Measurements from ENCODE around the gene ELMOD3. TPM values are rescaled to one million over a fixed set of nuclear protein-coding genes. Genes with fewer than 3 reads are reported as not detected.

ELMOD3 gene
- total and polyA plus RNA-seq, 3 experiments from 2014 or later = 12.2 to 14.4 (median 13.6) TPM

DNA sequence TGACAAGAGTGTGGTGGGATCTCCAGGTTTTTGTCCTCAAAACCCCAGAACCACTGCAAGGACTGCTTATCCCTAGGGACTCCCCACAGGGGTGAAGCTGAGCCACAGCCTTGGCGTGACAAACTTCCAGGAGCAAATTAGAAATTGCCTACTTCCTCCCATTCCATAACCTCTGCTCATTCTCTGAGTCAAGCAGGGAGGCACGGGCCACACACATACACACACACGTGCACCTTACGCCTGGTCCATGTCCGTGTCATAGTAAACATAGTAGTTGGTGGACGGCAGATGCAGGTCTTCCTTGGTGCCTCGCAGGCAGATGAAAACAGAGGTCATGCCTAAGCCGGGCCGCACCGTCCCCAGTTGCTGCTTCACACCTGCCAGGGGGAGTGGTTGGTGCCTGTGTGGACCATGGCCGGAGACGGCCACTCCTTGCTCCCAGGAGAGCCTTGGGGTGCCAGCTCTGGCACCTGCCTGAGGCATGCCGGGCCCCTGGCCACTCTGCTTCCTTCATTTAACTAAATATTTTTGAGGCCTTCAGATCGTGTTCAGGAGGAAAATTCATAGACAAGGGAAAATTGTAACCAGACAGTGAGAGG is 10.1 kb upstream of the ELMOD3 start:
- ChIA-PET CTCF (no interaction called here), POLR2A (no interaction called here)
- no peak overlapping the region for H3K27ac ChIP-seq (ENCODE audit: low read depth, low read length)
- Mint-ChIP-seq H3K4me3 (no peak overlapping the region), H3K27me3 (no peaks in the 10 kb centered on the region), H3K4me1 (peaks cover 0 to 4% (median 0%) of the 10 kb centered on the region in 3 donors), H3K36me3 (peaks cover 11 to 73% (median 26%) of the 10 kb centered on the region in 3 donors), H3K27ac (no peak overlapping the region), H3K9me3 (no peaks in the 10 kb centered on the region)
- no peak for DNase-seq
- H3K4me3 ChIP-seq (ENCODE audit: low read length) = no peak overlapping the region
- no peaks in the 10 kb centered on the region for H3K9me3 ChIP-seq (ENCODE audit: low read length)
- no peaks in the 10 kb centered on the region for H3K27me3 ChIP-seq (ENCODE audit: insufficient read depth, low read length, poor library complexity, severe bottlenecking)
- no peaks in the 10 kb centered on the region for H3K4me1 ChIP-seq (ENCODE audit: insufficient read depth, low read length)
- peaks cover 10% of the 10 kb centered on the region for H3K36me3 ChIP-seq (ENCODE audit: insufficient read depth, low read length)

DNA sequence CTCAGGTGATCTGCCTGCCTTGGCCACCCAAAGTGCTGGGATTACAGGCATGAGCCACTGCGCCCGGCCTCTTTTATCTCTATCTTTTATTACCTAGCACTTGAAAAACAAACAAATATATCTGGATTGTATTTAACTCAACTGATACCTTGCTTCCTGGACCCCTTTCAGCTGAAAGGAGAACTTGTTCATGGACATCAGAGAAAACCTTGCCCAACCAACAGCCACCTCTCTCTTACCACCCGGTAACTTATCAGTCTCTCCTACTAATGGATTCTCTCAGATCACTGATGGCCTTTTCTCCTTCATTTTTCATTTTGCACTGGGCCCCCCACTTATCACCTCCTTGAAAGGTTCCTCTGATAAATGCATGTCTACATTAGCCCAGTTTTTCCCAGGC is 7.0 kb upstream of the ELMOD3 start:
- H3K9me3 ChIP-seq (ENCODE audit: low read length) = no peaks in the 10 kb centered on the region
- peaks cover 24% of the 10 kb centered on the region for H3K36me3 ChIP-seq (ENCODE audit: insufficient read depth, low read length)
- H3K4me3 ChIP-seq (ENCODE audit: low read length) = no peak overlapping the region
- no peaks in the 10 kb centered on the region for H3K27me3 Mint-ChIP-seq
- peak overlapping the region in 1 of 7 donors; percentile 27 for H3K4me3 Mint-ChIP-seq
- H3K4me1 Mint-ChIP-seq = peaks cover 1 to 14% (median 7%) of the 10 kb centered on the region in 3 donors
- DNase-seq = no peak
- no peak overlapping the region for H3K27ac ChIP-seq (ENCODE audit: low read depth, low read length)
- H3K36me3 Mint-ChIP-seq = peaks cover 16 to 85% (median 32%) of the 10 kb centered on the region in 3 donors
- H3K4me1 ChIP-seq (ENCODE audit: insufficient read depth, low read length) = peaks cover 2% of the 10 kb centered on the region
- peak overlapping the region in 1 of 8 donors; percentile 50 for H3K27ac Mint-ChIP-seq
- CTCF ChIA-PET = no interaction called here
- no peaks in the 10 kb centered on the region for H3K9me3 Mint-ChIP-seq
- POLR2A ChIA-PET = no interaction called here
- H3K27me3 ChIP-seq (ENCODE audit: insufficient read depth, low read length, poor library complexity, severe bottlenecking) = no peaks in the 10 kb centered on the region

DNA sequence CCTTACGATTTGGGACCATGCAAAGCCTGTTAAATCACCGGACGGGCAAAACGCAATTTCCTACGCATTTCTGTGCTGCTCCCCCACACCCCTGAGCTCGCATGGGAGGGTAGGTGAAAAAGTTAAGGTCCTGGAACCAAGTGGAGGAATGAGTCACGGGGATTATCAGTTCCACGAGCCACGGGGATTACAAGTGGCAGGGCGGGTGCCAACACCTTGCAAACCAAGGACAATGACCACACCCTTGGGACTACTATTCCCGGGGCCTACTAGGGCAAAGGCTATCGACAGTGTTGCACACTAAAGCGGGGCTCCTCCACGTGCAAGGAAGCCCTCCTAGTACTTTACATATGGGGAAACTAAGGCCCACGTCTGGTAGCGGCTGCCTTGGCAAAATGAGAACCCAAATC is 688 bp upstream of the ELMOD3 start:
- Mint-ChIP-seq H3K36me3 (peaks cover 8 to 72% (median 19%) of the 10 kb centered on the region in 3 donors), H3K9me3 (no peaks in the 10 kb centered on the region), H3K4me3 (peak overlapping the region; percentile 97 to 100 (median 99)), H3K4me1 (peaks cover 43 to 68% (median 54%) of the 10 kb centered on the region in 3 donors), H3K27me3 (no peaks in the 10 kb centered on the region), H3K27ac (peak overlapping the region; percentile 94 to 100 (median 100))
- peaks cover 28% of the 10 kb centered on the region for H3K4me1 ChIP-seq (ENCODE audit: insufficient read depth, low read length)
- H3K4me3 ChIP-seq (ENCODE audit: low read length) = peak overlapping the region; percentile 98
- peak overlapping the region; percentile 66 for H3K27ac ChIP-seq (ENCODE audit: low read depth, low read length)
- ChIA-PET POLR2A (interaction anchor here (0.9 to 3.9 kb wide), 9 partner anchors 23 to 198 kb away, joined by 3 to 86 read pairs (median 5); partner anchors contain the start of genes MAT2A, SH2D6 and TGOLN2), CTCF (interaction anchor here (1.0 to 1.6 kb wide), 6 partner anchors 8 to 198 kb away, joined by 3 to 6 read pairs (median 3); partner anchors contain the start of gene MAT2A)
- no peaks in the 10 kb centered on the region for H3K9me3 ChIP-seq (ENCODE audit: low read length)
- DNase-seq = no peak
- peaks cover 16% of the 10 kb centered on the region for H3K36me3 ChIP-seq (ENCODE audit: insufficient read depth, low read length)
- no peaks in the 10 kb centered on the region for H3K27me3 ChIP-seq (ENCODE audit: insufficient read depth, low read length, poor library complexity, severe bottlenecking)

DNA sequence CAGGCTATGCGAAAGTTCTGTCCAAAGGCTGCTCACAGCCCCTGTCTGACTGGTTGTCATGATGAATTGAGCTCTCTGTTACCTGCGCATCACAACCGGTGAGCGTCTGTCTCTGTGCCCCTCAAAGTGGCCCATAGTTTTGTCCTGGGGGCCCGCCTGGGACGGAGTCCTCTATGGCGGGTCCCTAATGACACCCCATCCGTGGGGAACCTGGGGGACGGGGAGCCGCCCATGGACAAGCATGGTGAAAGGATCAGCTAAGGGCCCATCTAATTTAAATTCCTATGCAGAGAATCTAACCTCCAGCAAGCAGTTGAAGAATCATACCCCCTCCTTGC is 473 bp downstream of the ELMOD3 start:
- Mint-ChIP-seq H3K27ac (peak overlapping the region; percentile 94 to 100 (median 100)), H3K36me3 (peaks cover 8 to 68% (median 17%) of the 10 kb centered on the region in 3 donors), H3K9me3 (no peaks in the 10 kb centered on the region), H3K27me3 (no peaks in the 10 kb centered on the region), H3K4me3 (peak overlapping the region; percentile 97 to 100 (median 99)), H3K4me1 (peaks cover 47 to 74% (median 58%) of the 10 kb centered on the region in 3 donors)
- DNase-seq = no peak
- ChIA-PET POLR2A (interaction anchor here (1.0 to 3.9 kb wide), 8 partner anchors 28 to 197 kb away, joined by 3 to 86 read pairs (median 5); partner anchors contain the start of genes MAT2A, SH2D6 and TGOLN2), CTCF (interaction anchor here (0.9 to 1.6 kb wide), 8 partner anchors 9 to 197 kb away, joined by 3 to 6 read pairs (median 3); partner anchors contain the start of genes MAT2A and SH2D6)
- Histone ChIP-seq H3K36me3 (ENCODE audit: insufficient read depth, low read length) (peaks cover 12% of the 10 kb centered on the region), H3K9me3 (ENCODE audit: low read length) (no peaks in the 10 kb centered on the region), H3K4me3 (ENCODE audit: low read length) (peak overlapping the region; percentile 98), H3K27ac (ENCODE audit: low read depth, low read length) (peak overlapping the region; percentile 89), H3K27me3 (ENCODE audit: insufficient read depth, low read length, poor library complexity, severe bottlenecking) (no peaks in the 10 kb centered on the region), H3K4me1 (ENCODE audit: insufficient read depth, low read length) (peaks cover 28% of the 10 kb centered on the region)

DNA sequence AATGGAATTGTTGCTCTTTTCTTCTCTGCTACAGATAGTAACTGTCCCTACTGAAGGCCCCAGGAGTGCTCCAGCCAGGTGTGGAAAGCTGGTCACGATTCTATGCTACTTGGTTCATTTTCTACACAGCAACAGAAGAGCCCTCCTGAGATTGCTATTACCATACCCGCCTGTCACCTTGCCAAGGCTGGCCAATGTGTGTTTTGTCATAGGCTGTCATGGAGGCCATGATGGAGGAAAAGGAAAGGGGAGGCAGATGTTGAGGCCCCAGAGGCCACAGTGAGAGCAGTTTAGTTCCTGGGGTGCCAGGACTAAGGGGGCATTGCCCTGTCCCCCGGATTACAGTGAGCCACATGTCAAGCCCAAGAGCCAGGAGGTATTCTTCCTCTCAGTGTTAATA is 952 bp downstream of the ELMOD3 start:
- CTCF ChIA-PET = interaction anchor here (0.9 to 1.6 kb wide), 4 partner anchors 63 to 196 kb away, joined by 3 to 6 read pairs (median 4); partner anchors contain the start of gene SH2D6
- H3K27ac Mint-ChIP-seq = peak overlapping the region; percentile 26 to 100 (median 98)
- H3K27ac ChIP-seq (ENCODE audit: low read depth, low read length) = peak overlapping the region; percentile 89
- peak overlapping the region; percentile 97 to 100 (median 99) for H3K4me3 Mint-ChIP-seq
- DNase-seq = no peak
- peaks cover 28% of the 10 kb centered on the region for H3K4me1 ChIP-seq (ENCODE audit: insufficient read depth, low read length)
- peak overlapping the region; percentile 98 for H3K4me3 ChIP-seq (ENCODE audit: low read length)
- POLR2A ChIA-PET = interaction anchor here (0.5 to 3.9 kb wide), 8 partner anchors 28 to 224 kb away, joined by 3 to 86 read pairs (median 4); partner anchors contain the start of genes MAT2A and TGOLN2
- peaks cover 11% of the 10 kb centered on the region for H3K36me3 ChIP-seq (ENCODE audit: insufficient read depth, low read length)
- H3K27me3 Mint-ChIP-seq = no peaks in the 10 kb centered on the region
- peaks cover 47 to 74% (median 58%) of the 10 kb centered on the region in 3 donors for H3K4me1 Mint-ChIP-seq
- H3K9me3 ChIP-seq (ENCODE audit: low read length) = no peaks in the 10 kb centered on the region
- no peaks in the 10 kb centered on the region for H3K27me3 ChIP-seq (ENCODE audit: insufficient read depth, low read length, poor library complexity, severe bottlenecking)
- peaks cover 6 to 64% (median 15%) of the 10 kb centered on the region in 3 donors for H3K36me3 Mint-ChIP-seq
- no peaks in the 10 kb centered on the region for H3K9me3 Mint-ChIP-seq

DNA sequence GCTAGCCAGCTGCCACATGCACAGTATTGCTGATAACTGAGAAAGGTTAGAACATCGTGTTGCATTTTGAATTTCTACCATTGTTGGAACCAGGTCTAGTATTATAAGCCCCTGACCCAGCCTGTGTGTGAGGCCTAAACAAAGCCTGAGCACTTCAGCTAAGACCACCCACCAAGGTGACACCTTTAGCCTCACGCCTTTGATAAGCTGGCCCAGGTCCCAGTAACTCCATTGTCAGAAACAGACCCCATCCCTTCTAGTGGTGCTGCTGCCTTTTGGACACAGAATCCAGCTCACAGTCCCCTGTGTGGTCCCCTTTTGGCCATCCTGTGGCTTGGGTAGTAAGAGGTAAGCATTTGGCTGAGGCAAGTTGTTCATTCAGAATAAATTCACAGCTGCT is 1.6 kb downstream of the ELMOD3 start:
- POLR2A ChIA-PET = no interaction called here
- peaks cover 28% of the 10 kb centered on the region for H3K4me1 ChIP-seq (ENCODE audit: insufficient read depth, low read length)
- Mint-ChIP-seq H3K4me1 (peaks cover 47 to 74% (median 58%) of the 10 kb centered on the region in 3 donors), H3K27ac (peak overlapping the region in 1 of 8 donors; percentile 94), H3K9me3 (no peaks in the 10 kb centered on the region), H3K4me3 (peak overlapping the region in 4 of 7 donors; percentile 18 to 100 (median 98)), H3K27me3 (no peaks in the 10 kb centered on the region), H3K36me3 (peaks cover 4 to 61% (median 10%) of the 10 kb centered on the region in 3 donors)
- no peaks in the 10 kb centered on the region for H3K9me3 ChIP-seq (ENCODE audit: low read length)
- H3K27ac ChIP-seq (ENCODE audit: low read depth, low read length) = no peak overlapping the region
- no peak overlapping the region for H3K4me3 ChIP-seq (ENCODE audit: low read length)
- no peak for DNase-seq
- CTCF ChIA-PET = interaction anchor here (1.4 kb wide), 1 partner anchor 183 kb away, joined by 3 read pairs; the partner anchor contains the start of gene MAT2A
- no peaks in the 10 kb centered on the region for H3K27me3 ChIP-seq (ENCODE audit: insufficient read depth, low read length, poor library complexity, severe bottlenecking)
- peaks cover 4% of the 10 kb centered on the region for H3K36me3 ChIP-seq (ENCODE audit: insufficient read depth, low read length)

DNA sequence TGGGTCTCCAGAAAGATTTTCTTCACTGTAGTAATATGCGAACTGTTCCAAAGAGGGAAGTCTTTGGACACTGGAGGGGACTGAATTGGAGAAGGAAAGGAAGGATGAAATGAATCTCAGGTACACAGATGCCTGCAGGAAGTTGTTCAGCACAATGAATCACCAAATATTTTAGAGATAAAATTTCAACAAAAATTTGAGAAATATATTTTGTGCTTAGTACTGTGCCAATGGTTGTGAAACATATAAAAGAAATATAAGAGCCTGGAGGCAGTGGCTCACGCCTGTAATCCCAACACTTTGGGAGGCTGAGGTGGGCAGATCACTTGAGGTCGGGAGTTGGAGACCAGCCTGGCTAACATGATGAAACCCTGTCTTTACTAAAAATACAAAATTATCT is 3.2 kb downstream of the ELMOD3 start:
- POLR2A ChIA-PET = interaction anchor here (0.8 kb wide), 1 partner anchor 10 kb away, joined by 3 read pairs; no protein-coding TSS in a partner anchor
- CTCF ChIA-PET = no interaction called here
- H3K4me3 Mint-ChIP-seq = peak overlapping the region in 2 of 7 donors; percentile 52 to 64

More for the DNA sequence above, 3.2 kb downstream of the ELMOD3 start:
- Mint-ChIP-seq H3K4me1 (peaks cover 45 to 62% (median 49%) of the 10 kb centered on the region in 3 donors), H3K36me3 (peaks cover 4 to 64% (median 12%) of the 10 kb centered on the region in 3 donors), H3K27ac (peak overlapping the region in 3 of 8 donors; percentile 21 to 53 (median 49)), H3K27me3 (no peaks in the 10 kb centered on the region), H3K9me3 (no peaks in the 10 kb centered on the region)
- H3K27me3 ChIP-seq (ENCODE audit: insufficient read depth, low read length, poor library complexity, severe bottlenecking) = no peaks in the 10 kb centered on the region
- H3K27ac ChIP-seq (ENCODE audit: low read depth, low read length) = no peak overlapping the region
- no peak for DNase-seq
- no peaks in the 10 kb centered on the region for H3K9me3 ChIP-seq (ENCODE audit: low read length)
- peaks cover 24% of the 10 kb centered on the region for H3K4me1 ChIP-seq (ENCODE audit: insufficient read depth, low read length)
- H3K4me3 ChIP-seq (ENCODE audit: low read length) = no peak overlapping the region
- H3K36me3 ChIP-seq (ENCODE audit: insufficient read depth, low read length) = peaks cover 3% of the 10 kb centered on the region

Measured in CD8-positive, alpha-beta memory T cell (primary cell).